H1 (cell line): ENCODE data around the gene ANKH. TPM values are rescaled to one million over a fixed set of nuclear protein-coding genes. Genes with fewer than 3 reads are reported as not detected.

ENCODE experiments used
- BRCA1 ChIP-seq: IDR thresholded peaks from 2 replicates; pipeline ENCODE4 v1.6.1; 2012; ENCODE audit warnings: low read depth, low read length, improper control_type of control experiment
- CBX5 ChIP-seq: fragments of 300-800, 300-1000 bp; sonication (generic); IDR thresholded peaks from 2 replicates; pipeline ENCODE4 v1.7.1; 2016; ENCODE audit warnings: antibody characterized with exemption, low read length, low read depth
- CEBPB ChIP-seq: IDR thresholded peaks from 2 replicates; pipeline ENCODE4 v1.6.1; 2012; ENCODE audit warnings: low read depth, low read length
- MAFK ChIP-seq: IDR thresholded peaks from 2 replicates; pipeline ENCODE4 v1.6.1; 2012; ENCODE audit warnings: low read depth, mild to moderate bottlenecking, improper control_type of control experiment, low read length
- SP2 ChIP-seq: IDR thresholded peaks from 2 replicates; pipeline ENCODE4 v1.6.1; 2012; ENCODE audit warnings: mild to moderate bottlenecking, low read length, inconsistent platforms
- SP4 ChIP-seq: IDR thresholded peaks from 2 replicates; pipeline ENCODE4 v1.6.1; 2012; ENCODE audit warnings: low read length, inconsistent platforms
- YY1 ChIP-seq: IDR thresholded peaks from 2 replicates; pipeline ENCODE4 v1.6.1; 2011; ENCODE audit warnings: low read depth, mild to moderate bottlenecking, low read length
- polyA plus RNA-seq, 7 experiments: library from polyadenylated mRNA; depleted of rRNA in 3 of 7; stranded (reverse) in 5 of 7; unstranded in 2 of 7; fragments of >200 nt in 5 of 7; fragments of 200-250 nt in 2 of 7; gene quantifications; 1 replicate in 5 of 7; 2 replicates in 1 of 7; 4 replicates in 1 of 7; pipeline versions ENCODE4 v1.2.1 to v1.2.3, GENCODE V29; 2011 to 2013; ENCODE audit warnings: missing spikeins in 2 of 7, mixed read lengths in 2 of 7
- total RNA-seq: library from RNA; stranded (reverse); fragmentation: NEBNext Ultra II Directional; extraction: Animal tissue kit (Norgen Biotek cat#: 25700); gene quantifications from 2 replicates; pipeline ENCODE4 v1.2.1, GENCODE V29; 2021

ANKH gene
- total and polyA plus RNA-seq, 2 of the 8 experiments (the other 6 are each of a cell fraction or from before 2014, with no cell fraction given): 5.3 to 13.0 TPM

GRCh38 chr5:14756478-14756877 is 115.1 kb downstream of the ANKH start (continued):
- TF ChIP-seq BRCA1 (no peak), YY1 (no peak), CEBPB (no peak), CBX5 (no peak), MAFK (no peak), SP2 (no peak), SP4 (no peak)
